Heart right ventricle (tissue), 16 donors: ENCODE results near the gene PDF. TPM values are rescaled to one million over a fixed set of nuclear protein-coding genes. Genes with fewer than 3 reads are reported as not detected.

ENCODE experiments used
- ATAC-seq, 8 donors: fragments of 200-7000 bp; cut with Tn5 transposase; one replicate each; pipeline ENCODE4 v1.9.1; 2020; ENCODE audit warnings: mild to moderate bottlenecking in 8 of 8, moderate library complexity in 8 of 8, moderate number of reproducible peaks in 1 of 8
- DNase-seq, 2 donors: peaks; one replicate each; pipeline ENCODE4 v3.0.0-alpha.2; 2020
- H3K27ac ChIP-seq, 10 donors: fragments of 200-600 bp; sonication (generic) in 2 of 10; one replicate each; pipeline versions ENCODE4 v1.5.0 to v1.8.0; 2020 to 2022; ENCODE audit warnings: mild to moderate bottlenecking in 3 of 10
- H3K27me3 ChIP-seq, 7 donors: fragments of 200-600 bp; one replicate each; pipeline ENCODE4 v1.8.0; 2021 to 2022; ENCODE audit warnings: mild to moderate bottlenecking in 2 of 7
- H3K36me3 ChIP-seq, 9 donors: fragments of 200-600 bp; sonication (generic) in 1 of 9; one replicate each; pipeline versions ENCODE4 v1.5.0 to v1.8.0; 2020 to 2022; ENCODE audit warnings: mild to moderate bottlenecking in 2 of 9
- H3K4me1 ChIP-seq, 9 donors: fragments of 200-600 bp; sonication (generic) in 1 of 9; one replicate each; pipeline versions ENCODE4 v1.5.0 to v1.8.0; 2020 to 2022; ENCODE audit warnings: mild to moderate bottlenecking in 4 of 9
- H3K4me3 ChIP-seq, 10 donors: fragments of 200-600 bp; sonication (generic) in 2 of 10; one replicate each; pipeline versions ENCODE4 v1.5.0 to v1.8.0; 2020 to 2022; ENCODE audit warnings: mild to moderate bottlenecking in 7 of 10, moderate library complexity in 2 of 10
- H3K9me3 ChIP-seq, 11 donors: fragments of 200-600 bp in 10 of 11; sonication (generic) in 2 of 11; one replicate each; pipeline versions ENCODE4 v1.5.0 to v1.8.0; 2013 to 2022; ENCODE audit warnings: mild to moderate bottlenecking in 2 of 11, control low read depth in 1 of 11, moderate library complexity in 1 of 11
- CTCF ChIP-seq, 9 donors: fragments of 200-600 bp; sonication (generic) in 2 of 9; IDR thresholded peaks; one replicate each; pipeline versions ENCODE4 v1.5.0 to v1.8.0; 2021 to 2022; ENCODE audit warnings: antibody characterized with exemption in 9 of 9, mild to moderate bottlenecking in 5 of 9, moderate library complexity in 1 of 9
- WGBS, 2 donors: extraction: QIAGEN DNeasy Blood & Tissue Kit; methylation state at CpG; one replicate each; pipeline ENCODE4 v1.1.7; 2013; ENCODE audit warnings: inconsistent platforms in 1 of 2; 5-methylcytosine and 5-hydroxymethylcytosine counted together
- intact Hi-C, 10 donors: fragments of 100-400 bp; cut with DNase I; formaldehyde crosslinking; loops; one replicate each; pipeline versions ENCODE4 v1.11.1 to v1.14.2; 2022
- polyA plus RNA-seq, 2 donors: library from polyadenylated mRNA; stranded (reverse); fragments of 200-250 nt; gene quantifications; one replicate each; pipeline ENCODE4 v1.2.3, GENCODE V29; 2013
- total RNA-seq, 10 donors: library from RNA; stranded (reverse); fragmentation: NEBNext Ultra II Directional in 3 of 10; extraction: Animal tissue kit (Norgen Biotek cat#: 25700) in 3 of 10; gene quantifications; one replicate each; pipeline versions ENCODE4 v1.2.1 to v1.2.4, GENCODE V29; 2021 to 2023
- donor health status: Arrhythmogenic right ventricular cardiomyopathy.
- donor health status: ischemic (EF 13 %, LVEDD 7.1; RV severe dilation, severe dysfunction).
- donor health status: healthy with polysubstance abuse.
- donor health status: DM: no; HTN: yes; CAD: no.
- donor health status: DM: no; HTN: no; CAD: no.
- donor health status: ischemic (EF 25% LVEDD 6.9; RV normal size, moderate dysfunction).
- donor health status: ischemic (EF 25% LVEDD 5.7; RV mildly dilated, moderate dysfunction).
- donor health status: healthy.
- donor health status: DM: yes; HTN: yes; CAD: no.
- donor health status: Ischemic cardiomyopathy.
- donor health status: ischemic (EF 35%, LVEDD 5.7; RV mildly dilated, moderate dysfunction).
- donor health status: nonischemic (EF 11% LVEDD 7.7; RV severe dilation, severe dysfunction).
- donor health status: DM: yes; HTN: yes; CAD: no.
- donor health status: PGD.
- donor health status: ischemic (EF 29% LVEDD 5.4; RV normal size, mild dysfunction).
- donor health status: nonischemic (EF 23%, LVEDD 6.1; RV moderate dilation, normal function).

The PDF gene
- total and polyA plus RNA-seq, 12 donors = 2.0 to 10.7 (median 5.4) TPM

- no peak within 1 kb of the TSS for H3K27ac ChIP-seq
- H3K4me3 ChIP-seq = no peak within 1 kb of the TSS
- no peaks in the 10 kb centered on the region for H3K27me3 ChIP-seq
- peaks cover 0 to 6% (median 0%) of the 10 kb centered on the region in 9 donors for H3K4me1 ChIP-seq
- WGBS, 2 donors = 85 to 86% methylated on average over 12 of the region's 12 CpGs
- H3K36me3 ChIP-seq = peaks cover 0 to 60% (median 9%) of the 10 kb centered on the region in 9 donors
- intact Hi-C loops = no loop called here
- DNase-seq (no peak), ATAC-seq (no peak)
- H3K9me3 ChIP-seq = no peaks in the 10 kb centered on the region
- TF ChIP-seq CTCF (IDR thresholded peaks at IDR 0.05) = no peak
Observed at GRCh38 chr16:69351309-69352027, 21.1 kb upstream of the PDF start, which contains the start of gene TMED6. TSS of gene TMED6 (minus strand) at chr16:69351786. CDS start at chr16:69351753, 33 bp downstream.

GRCh38 chr16:69350536-69351133 is 20.2 kb upstream of the PDF start:
- H3K9me3 ChIP-seq = no peaks in the 10 kb centered on the region
- H3K27me3 ChIP-seq = no peaks in the 10 kb centered on the region
- H3K36me3 ChIP-seq = peaks cover 0 to 62% (median 4%) of the 10 kb centered on the region in 9 donors
- no peak overlapping the region for H3K27ac ChIP-seq
- no peak for ATAC-seq
- TF ChIP-seq CTCF (IDR thresholded peaks at IDR 0.05) = no peak
- no peak for DNase-seq
- 86 to 87% methylated on average over 6 of the region's 6 CpGs for WGBS, 2 donors
- H3K4me3 ChIP-seq = no peak overlapping the region
- peaks cover 0 to 11% (median 0%) of the 10 kb centered on the region in 9 donors for H3K4me1 ChIP-seq
- intact Hi-C loops = no loop called here

DNA sequence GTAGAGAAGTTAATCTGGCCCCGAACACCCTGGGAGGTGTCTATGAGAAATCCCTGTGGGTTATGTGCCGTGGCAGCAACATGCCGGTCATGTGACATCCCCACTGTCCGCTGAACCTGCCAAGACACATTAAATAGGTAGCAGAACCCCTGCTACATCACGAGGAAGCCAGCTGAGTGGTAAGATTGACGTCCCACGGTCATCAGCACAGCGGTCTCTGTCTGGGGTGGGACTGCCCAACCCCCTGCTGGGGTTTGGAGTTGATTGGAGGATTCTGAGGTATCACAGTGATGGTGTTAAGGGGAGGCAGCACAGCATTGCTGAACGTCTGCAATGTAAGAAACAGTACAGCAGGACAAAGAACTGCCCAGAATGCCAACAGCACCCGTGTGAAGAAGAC is 19.1 kb upstream of the PDF start:
- intact Hi-C loops = no loop called here
- no peaks in the 10 kb centered on the region for H3K27me3 ChIP-seq
- WGBS, 2 donors = 86 to 88% methylated on average over 10 of the region's 10 CpGs
- no peak for TF ChIP-seq CTCF (IDR thresholded peaks at IDR 0.05)
- no peak overlapping the region for H3K4me3 ChIP-seq
- peaks cover 0 to 12% (median 0%) of the 10 kb centered on the region in 9 donors for H3K4me1 ChIP-seq
- peaks cover 0 to 67% (median 0%) of the 10 kb centered on the region in 9 donors for H3K36me3 ChIP-seq
- H3K27ac ChIP-seq = no peak overlapping the region
- H3K9me3 ChIP-seq = no peaks in the 10 kb centered on the region
- ATAC-seq (no peak), DNase-seq (no peak)

DNA sequence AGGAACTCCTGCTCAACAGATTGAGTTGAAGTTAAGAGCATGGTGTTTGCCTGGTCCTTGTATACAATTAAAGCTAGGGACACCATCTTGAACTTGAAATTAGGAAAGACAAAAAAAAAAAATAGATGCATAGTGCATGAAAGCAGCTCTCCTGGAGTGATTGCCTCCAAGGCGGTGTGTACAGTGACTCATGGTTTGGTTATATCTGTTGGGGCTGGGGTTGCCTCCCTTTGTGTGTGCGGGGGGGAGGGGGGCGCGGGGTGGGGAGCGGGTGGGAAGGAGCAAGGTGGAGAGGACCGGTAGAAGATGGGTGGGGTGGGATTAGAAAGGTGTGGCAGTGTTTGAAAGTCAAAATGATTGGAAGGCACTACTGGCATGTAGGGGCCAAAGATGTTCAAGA is 17.8 kb upstream of the PDF start:
- peaks cover 0 to 12% (median 0%) of the 10 kb centered on the region in 9 donors for H3K4me1 ChIP-seq
- no peaks in the 10 kb centered on the region for H3K9me3 ChIP-seq
- peaks cover 0 to 73% (median 3%) of the 10 kb centered on the region in 9 donors for H3K36me3 ChIP-seq
- intact Hi-C loops = no loop called here
- ATAC-seq (no peak), DNase-seq (no peak)
- H3K4me3 ChIP-seq = no peak overlapping the region
- no peak for TF ChIP-seq CTCF (IDR thresholded peaks at IDR 0.05)
- WGBS, 2 donors = 92 to 98% methylated on average over 6 of the region's 6 CpGs
- no peaks in the 10 kb centered on the region for H3K27me3 ChIP-seq
- no peak overlapping the region for H3K27ac ChIP-seq
